ENCODE data around the gene AICDA. TPM values are rescaled to one million over a fixed set of nuclear protein-coding genes. Genes with fewer than 3 reads are reported as not detected.
A peak's percentile ranks its signal among the peaks of the same experiment; 100 is the strongest.

AICDA gene
- total and polyA plus RNA-seq, 10 of the 15 experiments (the other 5 are each of a cell fraction or from before 2014, with no cell fraction given) = 9.4 to 24.9 (median 16.6) TPM

DNA sequence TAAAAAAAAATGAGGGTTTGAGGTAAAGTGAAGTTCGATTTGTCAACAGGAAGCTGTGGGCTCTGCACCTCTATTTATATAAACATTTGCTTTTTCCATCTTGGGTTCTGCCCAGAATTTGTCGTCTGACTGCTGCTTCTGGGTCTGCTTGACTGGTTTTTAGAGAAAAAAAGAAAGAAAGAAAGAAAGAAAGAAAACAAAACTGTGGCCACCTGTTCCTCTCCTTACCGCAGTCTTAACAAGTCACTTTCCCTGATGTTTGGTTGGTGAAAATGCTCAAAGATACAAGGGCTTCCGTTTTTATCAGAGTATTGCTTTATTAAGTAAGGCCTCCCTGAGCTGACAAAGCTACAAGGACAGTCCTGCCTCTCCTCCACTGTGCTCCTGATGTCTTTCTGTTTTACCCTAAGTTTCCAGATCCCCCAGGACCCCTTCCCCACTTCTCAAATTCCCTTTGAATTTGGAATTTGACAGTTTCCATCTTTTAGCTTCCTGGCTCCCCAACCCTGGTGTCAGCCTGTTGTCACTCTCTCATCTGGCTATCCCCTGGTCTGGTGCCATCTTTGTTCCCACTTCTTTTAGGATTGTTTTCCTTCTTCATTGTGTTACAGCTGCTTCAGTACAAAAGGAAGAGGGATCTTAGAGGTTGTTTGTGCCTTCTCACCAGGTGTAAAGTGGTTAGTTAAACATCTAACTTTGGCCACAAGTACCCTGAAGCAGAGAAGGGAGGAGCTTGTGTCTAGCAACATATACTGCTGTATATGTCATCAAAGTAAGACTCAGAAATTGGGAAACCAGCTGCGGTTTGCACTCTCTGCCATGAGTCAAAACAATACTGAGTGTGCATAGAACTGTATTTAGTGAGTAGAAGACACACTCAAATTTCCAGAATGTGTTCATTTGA, 31.9 kb upstream of the AICDA start (continued):
- TF ChIP-seq CBFB (IDR thresholded peaks at IDR 0.05; ENCODE audit: low read depth) = peak; percentile 92
- TF ChIP-seq HDAC6 (IDR thresholded peaks at IDR 0.05; ENCODE audit: unreplicated experiment) = no peak
- no peak for TF ChIP-seq PAX8 (IDR thresholded peaks at IDR 0.05)
- no peak for TF ChIP-seq NR2C2 (IDR thresholded peaks at IDR 0.05; ENCODE audit: borderline replicate concordance, control insufficient read depth, insufficient read length, low read depth)
- no peak for TF ChIP-seq POU2F2 (IDR thresholded peaks at IDR 0.05; ENCODE audit: borderline replicate concordance, low read depth, low read length)
- TF ChIP-seq, protein P1, sequence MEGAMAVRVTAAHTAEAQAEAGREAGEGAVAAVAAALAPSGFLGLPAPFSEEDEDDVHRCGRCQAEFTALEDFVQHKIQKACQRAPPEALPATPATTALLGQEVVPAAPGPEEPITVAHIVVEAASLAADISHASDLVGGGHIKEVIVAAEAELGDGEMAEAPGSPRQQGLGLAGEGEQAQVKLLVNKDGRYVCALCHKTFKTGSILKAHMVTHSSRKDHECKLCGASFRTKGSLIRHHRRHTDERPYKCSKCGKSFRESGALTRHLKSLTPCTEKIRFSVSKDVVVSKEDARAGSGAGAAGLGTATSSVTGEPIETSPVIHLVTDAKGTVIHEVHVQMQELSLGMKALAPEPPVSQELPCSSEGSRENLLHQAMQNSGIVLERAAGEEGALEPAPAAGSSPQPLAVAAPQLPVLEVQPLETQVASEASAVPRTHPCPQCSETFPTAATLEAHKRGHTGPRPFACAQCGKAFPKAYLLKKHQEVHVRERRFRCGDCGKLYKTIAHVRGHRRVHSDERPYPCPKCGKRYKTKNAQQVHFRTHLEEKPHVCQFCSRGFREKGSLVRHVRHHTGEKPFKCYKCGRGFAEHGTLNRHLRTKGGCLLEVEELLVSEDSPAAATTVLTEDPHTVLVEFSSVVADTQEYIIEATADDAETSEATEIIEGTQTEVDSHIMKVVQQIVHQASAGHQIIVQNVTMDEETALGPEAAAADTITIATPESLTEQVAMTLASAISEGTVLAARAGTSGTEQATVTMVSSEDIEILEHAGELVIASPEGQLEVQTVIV (IDR thresholded peaks at IDR 0.05; ENCODE audit: borderline replicate concordance, partially characterized antibody) = no peak
- TF ChIP-seq IKZF1 (conservative IDR thresholded peaks at IDR 0.05) = peak; percentile 95
- TF ChIP-seq CREB1 (IDR thresholded peaks at IDR 0.05; ENCODE audit: low read depth) = peak; percentile 85
- no peak for TF ChIP-seq RAD21 (IDR thresholded peaks at IDR 0.05; ENCODE audit: insufficient read depth, low read depth, low read length)
- TF ChIP-seq RELA (IDR thresholded peaks at IDR 0.05; ENCODE audit: borderline replicate concordance, partially characterized antibody) = no peak
- no peak for TF ChIP-seq NR2F1 (conservative IDR thresholded peaks at IDR 0.05)
- TF ChIP-seq KLF5 (IDR thresholded peaks at IDR 0.05; ENCODE audit: partially characterized antibody) = no peak
- no peak for TF ChIP-seq NFYA (IDR thresholded peaks at IDR 0.05; ENCODE audit: borderline replicate concordance, low read depth, low read length)
- TF ChIP-seq, protein P2, sequence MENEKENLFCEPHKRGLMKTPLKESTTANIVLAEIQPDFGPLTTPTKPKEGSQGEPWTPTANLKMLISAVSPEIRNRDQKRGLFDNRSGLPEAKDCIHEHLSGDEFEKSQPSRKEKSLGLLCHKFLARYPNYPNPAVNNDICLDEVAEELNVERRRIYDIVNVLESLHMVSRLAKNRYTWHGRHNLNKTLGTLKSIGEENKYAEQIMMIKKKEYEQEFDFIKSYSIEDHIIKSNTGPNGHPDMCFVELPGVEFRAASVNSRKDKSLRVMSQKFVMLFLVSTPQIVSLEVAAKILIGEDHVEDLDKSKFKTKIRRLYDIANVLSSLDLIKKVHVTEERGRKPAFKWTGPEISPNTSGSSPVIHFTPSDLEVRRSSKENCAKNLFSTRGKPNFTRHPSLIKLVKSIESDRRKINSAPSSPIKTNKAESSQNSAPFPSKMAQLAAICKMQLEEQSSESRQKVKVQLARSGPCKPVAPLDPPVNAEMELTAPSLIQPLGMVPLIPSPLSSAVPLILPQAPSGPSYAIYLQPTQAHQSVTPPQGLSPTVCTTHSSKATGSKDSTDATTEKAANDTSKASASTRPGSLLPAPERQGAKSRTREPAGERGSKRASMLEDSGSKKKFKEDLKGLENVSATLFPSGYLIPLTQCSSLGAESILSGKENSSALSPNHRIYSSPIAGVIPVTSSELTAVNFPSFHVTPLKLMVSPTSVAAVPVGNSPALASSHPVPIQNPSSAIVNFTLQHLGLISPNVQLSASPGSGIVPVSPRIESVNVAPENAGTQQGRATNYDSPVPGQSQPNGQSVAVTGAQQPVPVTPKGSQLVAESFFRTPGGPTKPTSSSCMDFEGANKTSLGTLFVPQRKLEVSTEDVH (IDR thresholded peaks at IDR 0.05; ENCODE audit: low read depth, partially characterized antibody) = no peak
- TF ChIP-seq ZNF24 (IDR thresholded peaks at IDR 0.05) = no peak
- no peak for TF ChIP-seq HCFC1 (IDR thresholded peaks at IDR 0.05; ENCODE audit: low read length)
- no peak for TF ChIP-seq MYC (IDR thresholded peaks at IDR 0.05; ENCODE audit: insufficient read depth, insufficient read length, insufficient replicate concordance, low read length, severe bottlenecking)
- no peak for TF ChIP-seq RCOR1 (conservative IDR thresholded peaks at IDR 0.05; ENCODE audit: low read depth, low read length)
- 0 out of 2 replicates have a peak, but pooled peaks have one; percentile 80 for TF ChIP-seq STAT3 (IDR thresholded peaks at IDR 0.05; ENCODE audit: low read depth, low read length)
- peak; percentile 79 for TF ChIP-seq MEF2B (IDR thresholded peaks at IDR 0.05; ENCODE audit: partially characterized antibody, poor library complexity, severe bottlenecking)
- no peak for TF ChIP-seq ZNF274 (IDR thresholded peaks at IDR 0.05; ENCODE audit: insufficient read depth, insufficient read length)

All from GM12878 (cell line).